Measurements from ENCODE around the gene VTI1A. TPM values are rescaled to one million over a fixed set of nuclear protein-coding genes. Genes with fewer than 3 reads are reported as not detected.

VTI1A gene
- total RNA-seq, 1 donor from 2014 or later, result 33.3 TPM

GRCh38 chr10:112793202-112793921 lies 346.3 kb downstream of the VTI1A start:
- no peak overlapping the region for H3K27ac ChIP-seq (ENCODE audit: low read depth, low read length)
- H2AFZ ChIP-seq (ENCODE audit: low read depth, low read length), result no peak overlapping the region
- peak overlapping the region; percentile 12 for H3K4me3 ChIP-seq (ENCODE audit: insufficient read depth, low read depth, low read length)
- Mint-ChIP-seq H3K4me3 (ENCODE audit: unreplicated experiment) (no peak overlapping the region), H3K27ac (ENCODE audit: unreplicated experiment) (no peak overlapping the region), H3K27me3 (ENCODE audit: low read depth, unreplicated experiment) (no peaks in the 10 kb centered on the region), H3K9me3 (ENCODE audit: unreplicated experiment) (peaks cover 4% of the 10 kb centered on the region), H3K4me1 (ENCODE audit: low read depth, unreplicated experiment) (peaks cover 6% of the 10 kb centered on the region), H3K36me3 (ENCODE audit: low read depth, unreplicated experiment) (no peaks in the 10 kb centered on the region)
- H3K4me1 ChIP-seq (ENCODE audit: insufficient read depth, low read length), result peaks cover 10% of the 10 kb centered on the region
- DNase-seq (ENCODE audit: low read depth) (peak; percentile 18), FAIRE-seq (peak; percentile 23)
- peak overlapping the region; percentile 64 for H3K4me2 ChIP-seq (ENCODE audit: low read length)
- H3K27me3 ChIP-seq (ENCODE audit: insufficient read depth, low read length), result no peaks in the 10 kb centered on the region
- H3K36me3 ChIP-seq (ENCODE audit: insufficient read depth, low read length), result no peaks in the 10 kb centered on the region
- peak overlapping the region; percentile 21 for H3K9ac ChIP-seq (ENCODE audit: low read length)
- peaks cover 4% of the 10 kb centered on the region for H4K20me1 ChIP-seq (ENCODE audit: insufficient read depth, low read length)
- H3K79me2 ChIP-seq (ENCODE audit: insufficient read depth, low read length), result no peaks in the 10 kb centered on the region
- no peaks in the 10 kb centered on the region for H3K9me3 ChIP-seq (ENCODE audit: insufficient read depth, low read depth, low read length)
- no peak for TF ChIP-seq CTCF (IDR thresholded peaks at IDR 0.05; ENCODE audit: insufficient read depth, low read depth, low read length)
- TF ChIP-seq EZH2 (IDR thresholded peaks at IDR 0.05; ENCODE audit: insufficient read depth, low read length), result no peak

GRCh38 chr10:112794201-112794600 lies 347.2 kb downstream of the VTI1A start:
- no peaks in the 10 kb centered on the region for H3K27me3 Mint-ChIP-seq (ENCODE audit: low read depth, unreplicated experiment)
- peaks cover 3% of the 10 kb centered on the region for H3K9me3 Mint-ChIP-seq (ENCODE audit: unreplicated experiment)
- no peak for TF ChIP-seq CTCF (IDR thresholded peaks at IDR 0.05; ENCODE audit: insufficient read depth, low read depth, low read length)
- no peak for TF ChIP-seq EZH2 (IDR thresholded peaks at IDR 0.05; ENCODE audit: insufficient read depth, low read length)
- Histone ChIP-seq H3K9me3 (ENCODE audit: insufficient read depth, low read depth, low read length) (no peaks in the 10 kb centered on the region), H4K20me1 (ENCODE audit: insufficient read depth, low read length) (peaks cover 4% of the 10 kb centered on the region), H3K79me2 (ENCODE audit: insufficient read depth, low read length) (no peaks in the 10 kb centered on the region), H3K27me3 (ENCODE audit: insufficient read depth, low read length) (no peaks in the 10 kb centered on the region), H3K9ac (ENCODE audit: low read length) (no peak overlapping the region), H3K4me1 (ENCODE audit: insufficient read depth, low read length) (peaks cover 10% of the 10 kb centered on the region), H3K27ac (ENCODE audit: low read depth, low read length) (no peak overlapping the region), H3K4me2 (ENCODE audit: low read length) (no peak overlapping the region), H3K4me3 (ENCODE audit: insufficient read depth, low read depth, low read length) (no peak overlapping the region), H2AFZ (ENCODE audit: low read depth, low read length) (no peak overlapping the region), H3K36me3 (ENCODE audit: insufficient read depth, low read length) (no peaks in the 10 kb centered on the region)
- no peak for FAIRE-seq
- no peak overlapping the region for H3K27ac Mint-ChIP-seq (ENCODE audit: unreplicated experiment)
- H3K4me3 Mint-ChIP-seq (ENCODE audit: unreplicated experiment), result no peak overlapping the region
- H3K4me1 Mint-ChIP-seq (ENCODE audit: low read depth, unreplicated experiment), result peaks cover 6% of the 10 kb centered on the region
- DNase-seq (ENCODE audit: low read depth), result no peak
- H3K36me3 Mint-ChIP-seq (ENCODE audit: low read depth, unreplicated experiment), result peaks cover 1% of the 10 kb centered on the region

- TF ChIP-seq EZH2 (IDR thresholded peaks at IDR 0.05; ENCODE audit: insufficient read depth, low read length), result no peak
- no peak for TF ChIP-seq CTCF (IDR thresholded peaks at IDR 0.05; ENCODE audit: insufficient read depth, low read depth, low read length)
- Histone ChIP-seq H3K79me2 (ENCODE audit: insufficient read depth, low read length) (no peaks in the 10 kb centered on the region), H3K9ac (ENCODE audit: low read length) (no peak overlapping the region), H3K9me3 (ENCODE audit: insufficient read depth, low read depth, low read length) (no peaks in the 10 kb centered on the region), H4K20me1 (ENCODE audit: insufficient read depth, low read length) (peaks cover 4% of the 10 kb centered on the region), H3K27ac (ENCODE audit: low read depth, low read length) (no peak overlapping the region), H3K4me3 (ENCODE audit: insufficient read depth, low read depth, low read length) (no peak overlapping the region), H2AFZ (ENCODE audit: low read depth, low read length) (no peak overlapping the region), H3K4me2 (ENCODE audit: low read length) (no peak overlapping the region), H3K36me3 (ENCODE audit: insufficient read depth, low read length) (no peaks in the 10 kb centered on the region), H3K27me3 (ENCODE audit: insufficient read depth, low read length) (no peaks in the 10 kb centered on the region), H3K4me1 (ENCODE audit: insufficient read depth, low read length) (peaks cover 10% of the 10 kb centered on the region)
- Mint-ChIP-seq H3K36me3 (ENCODE audit: low read depth, unreplicated experiment) (peaks cover 1% of the 10 kb centered on the region), H3K4me3 (ENCODE audit: unreplicated experiment) (no peak overlapping the region), H3K27me3 (ENCODE audit: low read depth, unreplicated experiment) (no peaks in the 10 kb centered on the region), H3K4me1 (ENCODE audit: low read depth, unreplicated experiment) (peaks cover 6% of the 10 kb centered on the region), H3K27ac (ENCODE audit: unreplicated experiment) (no peak overlapping the region), H3K9me3 (ENCODE audit: unreplicated experiment) (no peaks in the 10 kb centered on the region)
- DNase-seq (ENCODE audit: low read depth) (no peak), FAIRE-seq (no peak)
Measured at GRCh38 chr10:112795067-112795466, 348.1 kb downstream of the VTI1A start.

Data from astrocyte (in vitro differentiated cells and primary cell).